Measurements from ENCODE around the gene NCAM1.

GRCh38 chr11:113134626-113135025 lies 173.4 kb downstream of the NCAM1 start:
- no peak for TF ChIP-seq ZKSCAN8 (CRISPR knock-in tag; IDR thresholded peaks at IDR 0.05; ENCODE audit: borderline replicate concordance)
- no peak for TF ChIP-seq ZNF546 (CRISPR knock-in tag; conservative IDR thresholded peaks at IDR 0.05)
- TF ChIP-seq ZNF343 (CRISPR knock-in tag; IDR thresholded peaks at IDR 0.05): no peak
- TF ChIP-seq FOXK1 (CRISPR knock-in tag; IDR thresholded peaks at IDR 0.05; ENCODE audit: borderline replicate concordance, low read depth): no peak
- TF ChIP-seq MED13 (CRISPR knock-in tag; IDR thresholded peaks at IDR 0.05): no peak
- no peak for TF ChIP-seq MYNN (CRISPR knock-in tag; IDR thresholded peaks at IDR 0.05; ENCODE audit: low read depth)
- no peak for TF ChIP-seq ZFP91 (CRISPR knock-in tag; IDR thresholded peaks at IDR 0.05; ENCODE audit: borderline replicate concordance)
- TF ChIP-seq ZNF124 (CRISPR knock-in tag; IDR thresholded peaks at IDR 0.05): no peak
- no peak for TF ChIP-seq CREM (IDR thresholded peaks at IDR 0.05)
- no peak for TF ChIP-seq CREM (CRISPR knock-in tag; IDR thresholded peaks at IDR 0.05)
- TF ChIP-seq EHMT2 (IDR thresholded peaks at IDR 0.05; ENCODE audit: borderline replicate concordance, low read depth, low read length): no peak
- no peak for TF ChIP-seq ATF2 (CRISPR knock-in tag; IDR thresholded peaks at IDR 0.05)
